Stimulated activated CD8-positive, alpha-beta memory T cell treated with anti-CD3 and anti-CD28 coated beads, Interleukin-15, amount 100 ng/mL, for 4 hours (primary cell): ENCODE data around the gene SOX1.

ENCODE experiments used
- DNase-seq, 2 donors: peaks; one replicate each; pipeline ENCODE4 v3.0.0-alpha.2; 2020; ENCODE audit warnings: low read depth in 2 of 2

The SOX1 gene

DNA sequence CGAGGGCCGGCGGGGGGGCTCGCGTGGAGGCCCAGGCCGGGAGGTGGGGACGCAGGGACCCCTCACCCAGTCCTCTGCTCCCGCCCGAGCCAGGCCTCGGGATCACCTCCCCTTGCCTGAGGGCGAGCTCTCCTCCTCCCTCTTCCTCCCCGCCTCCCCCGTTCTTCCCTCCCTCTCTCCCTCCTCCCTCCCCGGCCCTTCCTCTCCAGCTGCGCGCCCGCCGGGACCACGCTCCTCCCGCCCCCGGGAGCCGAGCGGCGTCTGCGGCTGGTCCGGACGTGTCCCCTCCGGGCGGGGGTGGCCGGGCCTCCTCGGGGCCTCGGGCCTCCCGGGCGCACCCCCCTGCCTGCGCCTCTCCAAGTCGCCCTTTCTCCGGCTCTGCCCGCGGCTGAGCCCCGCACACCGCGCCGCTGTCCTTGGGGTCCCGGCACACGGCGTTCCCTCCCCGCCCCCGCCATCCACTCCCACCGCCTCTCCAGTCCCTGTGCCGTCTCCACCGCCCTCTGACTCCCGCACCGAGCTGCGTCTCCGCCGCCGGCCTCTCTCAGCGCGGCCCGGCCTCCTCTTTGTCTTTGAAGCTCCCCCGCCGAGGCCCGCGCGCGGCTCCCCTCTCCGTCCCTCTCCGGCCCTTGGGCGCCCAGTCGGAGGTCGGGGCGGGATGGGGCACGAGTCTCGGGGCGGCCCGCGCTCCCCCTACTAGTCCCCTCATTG, 5.7 kb downstream of the SOX1 start:
- no peak for DNase-seq

DNA sequence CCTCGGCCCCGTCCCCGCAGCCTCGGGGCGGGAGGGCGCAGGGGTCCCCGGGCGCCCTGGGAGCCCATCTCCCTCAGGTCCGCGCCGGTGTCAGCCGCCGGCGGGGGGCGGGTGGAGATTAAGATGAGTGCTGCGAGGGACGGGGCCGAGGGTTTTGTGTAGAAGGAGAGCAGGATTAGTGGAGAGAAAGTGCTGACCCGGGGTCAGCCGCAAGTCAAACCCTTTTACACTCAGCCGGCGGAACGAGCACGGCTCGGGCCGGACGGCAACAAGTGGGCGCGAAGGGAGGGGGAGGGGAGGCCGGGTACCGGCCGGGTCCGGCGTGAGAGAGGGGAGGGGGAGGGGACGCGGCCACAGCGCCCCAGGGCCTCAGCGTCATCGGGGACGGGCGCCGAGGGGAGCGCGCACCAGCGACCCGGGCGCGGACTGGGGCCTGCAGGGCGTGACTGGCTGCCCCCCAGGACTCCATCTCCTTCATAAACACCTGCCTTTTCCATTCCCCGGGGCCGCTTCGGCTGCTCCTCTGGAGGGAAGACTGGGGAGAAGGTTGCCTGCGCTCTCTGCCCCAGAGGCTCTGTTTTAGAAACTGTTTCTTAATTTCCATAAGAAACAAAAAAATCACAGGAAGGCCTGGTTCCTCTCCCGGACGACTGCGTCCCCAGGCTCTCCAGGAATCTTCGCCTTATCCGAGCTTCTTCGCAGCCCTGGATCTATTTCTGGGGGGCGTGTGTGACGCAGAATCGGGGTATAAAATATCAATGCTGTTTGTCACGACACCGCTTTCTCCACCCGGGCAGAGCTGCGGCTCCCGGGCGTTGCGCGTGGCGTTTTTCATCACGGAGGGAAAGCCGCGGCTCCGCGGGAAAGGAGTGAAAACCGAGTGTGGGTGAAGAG, 6.5 kb downstream of the SOX1 start:
- DNase-seq, result no peak

DNA sequence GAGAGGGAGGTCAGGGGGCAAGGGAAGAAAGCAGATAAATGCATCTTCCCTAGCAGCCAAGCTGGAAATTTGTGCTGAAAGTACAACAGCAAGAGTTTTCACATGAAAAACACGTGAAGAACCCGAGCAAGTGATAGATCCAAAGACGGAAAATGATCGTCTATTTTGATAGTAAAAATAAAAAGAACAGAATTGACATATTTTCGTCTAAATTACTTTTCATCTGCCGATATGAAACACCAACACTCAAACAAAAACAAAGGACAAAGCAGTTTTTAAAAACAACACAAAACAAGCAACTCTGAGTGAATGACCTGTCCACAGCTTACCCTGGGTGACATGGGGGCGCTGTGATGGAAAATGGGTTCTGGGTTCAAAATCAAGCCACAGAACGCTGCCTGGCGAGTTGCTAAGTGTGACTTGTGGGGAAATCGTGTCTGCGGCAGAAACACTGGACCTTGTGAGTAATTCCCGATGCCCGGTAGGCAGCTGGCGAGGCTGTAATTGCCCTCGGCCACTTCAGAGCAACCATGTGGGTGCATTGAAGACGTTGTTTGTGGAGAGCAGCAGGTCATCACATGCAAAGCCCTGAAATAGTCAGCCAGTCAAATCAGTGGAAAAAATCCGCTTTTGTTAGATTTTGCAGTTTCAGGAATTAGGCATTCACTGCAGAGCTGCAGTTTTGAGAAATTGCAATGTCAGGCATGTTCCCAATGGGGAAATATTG, 7.4 kb downstream of the SOX1 start:
- no peak for DNase-seq

- no peak for DNase-seq
Observed at GRCh38 chr13:112077729-112078128, 10.8 kb downstream of the SOX1 start.

DNA sequence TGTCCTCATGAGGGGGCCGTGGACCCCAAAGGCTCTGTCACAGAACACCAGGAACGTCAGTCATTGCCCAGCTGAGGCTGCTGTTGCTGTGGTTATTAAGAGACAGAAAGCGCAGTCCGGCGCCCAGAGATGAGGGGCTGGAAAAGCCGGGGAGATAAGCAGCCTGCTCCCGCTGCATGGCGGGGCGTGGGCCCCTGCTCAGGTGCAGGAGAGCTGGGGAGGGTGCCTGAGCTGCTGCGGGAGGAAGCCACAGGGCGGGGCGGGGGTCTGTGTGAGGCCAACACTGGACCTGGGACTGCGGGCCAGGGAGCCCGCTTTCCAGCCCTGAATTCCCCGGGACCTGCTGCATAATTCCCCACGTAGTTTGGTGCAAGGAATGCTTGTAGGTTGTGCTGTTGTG, 11.3 kb downstream of the SOX1 start:
- DNase-seq, result no peak

- DNase-seq, result no peak
Observed at GRCh38 chr13:112078879-112079531, 12.1 kb downstream of the SOX1 start.

DNA sequence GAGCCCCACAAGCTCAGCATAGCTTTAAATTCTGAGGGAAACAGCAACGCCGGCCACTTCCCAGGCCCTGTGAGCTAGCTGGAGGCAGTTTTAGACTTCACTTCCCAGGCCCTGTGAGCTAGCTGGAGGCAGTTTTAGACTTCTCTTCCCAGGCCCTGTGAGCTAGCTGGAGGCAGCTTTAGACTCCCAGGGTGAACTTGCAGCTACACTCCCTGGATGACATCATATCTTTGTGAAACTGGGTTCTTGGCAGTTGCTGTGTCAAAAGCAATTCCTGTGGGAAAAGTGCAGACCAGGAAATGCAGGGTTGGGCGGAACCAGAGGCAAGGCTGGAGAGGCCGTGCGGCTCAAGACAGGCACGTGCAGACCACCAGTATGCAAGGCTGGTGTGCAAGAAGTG, 12.7 kb downstream of the SOX1 start:
- no peak for DNase-seq

- no peak for DNase-seq
Observed at GRCh38 chr13:112083971-112084370, 17.0 kb downstream of the SOX1 start.

GRCh38 chr13:112092453-112092852, 25.5 kb downstream of the SOX1 start:
- no peak for DNase-seq

DNA sequence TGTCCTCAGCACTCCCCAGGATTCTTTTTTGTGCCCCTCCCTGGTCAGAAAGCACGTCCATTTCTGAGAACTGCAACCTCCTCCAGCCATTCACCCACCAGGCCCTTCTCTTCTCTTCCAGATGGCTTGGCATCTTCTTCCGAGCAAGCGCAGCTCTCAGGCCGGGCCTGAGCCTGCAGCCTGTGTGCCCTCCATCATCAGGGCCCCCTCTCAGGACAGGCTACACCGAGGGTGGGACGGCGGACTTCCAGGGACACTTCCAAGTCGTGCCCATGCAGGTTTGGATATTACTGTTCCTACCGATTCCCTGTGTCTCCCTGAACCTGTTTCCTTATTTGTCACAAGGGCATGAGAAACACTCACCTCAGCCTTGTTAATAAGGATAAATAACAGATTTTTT, 28.4 kb downstream of the SOX1 start:
- DNase-seq, result no peak

GRCh38 chr13:112096959-112097358, 30.0 kb downstream of the SOX1 start:
- DNase-seq, result no peak

DNA sequence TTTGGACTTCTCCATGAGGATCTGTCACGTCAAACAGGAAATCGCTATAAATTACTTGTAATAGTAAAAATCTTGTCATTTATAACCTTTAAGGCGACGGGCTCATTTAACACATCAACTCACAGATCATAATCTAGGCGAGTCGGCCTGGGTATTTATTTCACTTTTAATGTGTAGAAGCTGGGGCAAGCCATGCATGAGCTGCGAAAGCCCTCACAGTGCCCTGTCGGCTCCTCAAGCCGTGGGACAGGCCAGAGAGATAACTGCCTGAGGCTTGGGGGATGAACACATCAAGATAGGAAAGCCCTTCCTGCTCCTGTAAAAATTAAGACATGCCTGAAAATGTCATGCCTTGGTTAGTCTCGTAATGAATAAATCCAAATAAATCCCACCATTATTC, 30.8 kb downstream of the SOX1 start:
- no peak for DNase-seq

DNA sequence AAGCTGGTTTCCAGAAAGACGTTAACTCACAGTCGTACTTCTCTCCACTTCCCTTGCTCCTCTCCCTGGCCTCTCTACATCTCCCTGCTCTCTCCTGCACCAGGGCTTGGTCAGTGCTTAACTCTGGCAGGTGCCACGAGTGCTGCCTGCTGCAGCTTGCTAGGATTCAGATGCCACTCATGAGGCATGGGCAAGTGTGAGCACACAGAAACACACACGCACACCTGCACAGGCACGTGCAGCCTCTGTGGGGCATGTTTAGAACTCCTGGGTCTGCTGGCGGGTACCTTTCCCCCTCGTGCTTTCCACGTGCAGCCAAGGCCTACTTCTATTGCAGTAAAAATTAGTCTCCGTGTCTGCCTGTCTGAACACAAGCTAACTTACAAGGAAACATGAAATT, 31.8 kb downstream of the SOX1 start:
- no peak for DNase-seq

DNA sequence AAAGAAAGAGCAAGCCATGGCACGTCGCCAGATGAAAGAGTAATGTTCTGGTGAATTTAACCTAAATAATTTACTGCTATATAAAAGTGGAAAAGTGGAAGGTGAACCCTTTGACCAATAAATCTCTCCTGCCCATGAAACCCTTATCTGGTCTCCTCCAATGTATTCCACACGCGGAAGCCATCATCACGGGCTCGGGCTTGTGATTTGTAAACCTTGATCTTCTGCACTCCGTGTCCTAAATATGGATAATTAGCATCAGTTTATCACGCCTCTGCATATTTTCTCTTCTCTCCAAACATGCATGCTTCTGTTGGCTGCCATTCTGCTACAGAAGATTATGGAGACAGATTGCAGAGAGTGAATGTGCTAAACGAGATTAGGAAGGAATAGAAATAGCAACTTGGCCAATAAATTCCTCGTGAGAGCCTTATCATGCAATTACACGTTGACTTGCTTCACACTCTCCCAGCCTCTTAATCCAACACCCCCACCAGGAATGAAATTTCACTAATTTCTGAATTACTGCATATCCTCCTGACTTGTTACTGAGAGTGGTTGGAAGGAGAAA, 34.5 kb downstream of the SOX1 start:
- DNase-seq, result no peak

DNA sequence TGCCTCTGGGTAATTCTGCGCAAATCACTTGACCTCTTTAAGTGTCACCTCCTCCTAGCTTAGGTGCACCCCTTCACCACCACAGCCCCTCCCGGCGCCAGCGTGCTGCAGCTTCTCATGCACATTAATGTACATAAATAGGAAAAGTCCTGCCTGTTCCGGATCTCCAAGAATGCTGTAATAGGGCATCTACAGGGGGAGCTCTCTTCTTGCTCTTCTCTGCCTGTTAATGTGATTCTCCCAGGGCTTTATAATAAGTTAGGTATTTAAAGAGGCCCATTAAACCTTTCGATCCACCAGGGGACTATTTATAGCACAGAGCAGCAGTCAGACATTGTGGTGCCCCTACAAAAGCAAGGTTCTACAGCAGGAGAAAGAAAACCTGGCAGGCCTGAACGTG, 35.3 kb downstream of the SOX1 start:
- DNase-seq, result no peak

DNA sequence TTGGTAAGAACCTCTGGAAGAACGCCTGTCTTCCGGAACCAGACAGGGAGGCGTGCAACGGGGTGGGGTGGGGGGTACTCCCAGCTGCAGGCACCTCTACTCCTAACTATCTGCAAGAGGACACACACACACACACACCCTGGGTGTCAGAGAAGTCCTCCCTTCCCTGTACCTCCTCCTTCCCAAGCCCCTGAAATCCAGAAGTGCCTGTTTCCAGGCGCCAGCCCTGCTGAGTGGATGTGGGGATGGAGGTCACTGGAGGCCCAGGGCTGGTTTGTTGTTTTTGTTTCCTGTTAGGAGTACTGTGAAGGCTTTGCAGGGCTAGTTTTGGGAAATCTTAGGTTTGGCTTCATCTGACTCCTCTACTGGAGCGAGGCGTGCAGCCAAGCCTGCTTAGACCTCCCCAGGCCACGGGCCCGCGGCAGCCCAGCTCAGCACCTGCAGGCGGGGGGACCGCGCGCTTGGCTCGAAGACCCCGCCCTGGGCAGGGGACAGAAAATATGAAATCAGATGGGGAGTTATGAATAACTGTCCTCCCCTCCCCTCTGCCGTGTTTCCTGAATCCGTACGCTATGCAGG, 36.4 kb downstream of the SOX1 start:
- no peak for DNase-seq

DNA sequence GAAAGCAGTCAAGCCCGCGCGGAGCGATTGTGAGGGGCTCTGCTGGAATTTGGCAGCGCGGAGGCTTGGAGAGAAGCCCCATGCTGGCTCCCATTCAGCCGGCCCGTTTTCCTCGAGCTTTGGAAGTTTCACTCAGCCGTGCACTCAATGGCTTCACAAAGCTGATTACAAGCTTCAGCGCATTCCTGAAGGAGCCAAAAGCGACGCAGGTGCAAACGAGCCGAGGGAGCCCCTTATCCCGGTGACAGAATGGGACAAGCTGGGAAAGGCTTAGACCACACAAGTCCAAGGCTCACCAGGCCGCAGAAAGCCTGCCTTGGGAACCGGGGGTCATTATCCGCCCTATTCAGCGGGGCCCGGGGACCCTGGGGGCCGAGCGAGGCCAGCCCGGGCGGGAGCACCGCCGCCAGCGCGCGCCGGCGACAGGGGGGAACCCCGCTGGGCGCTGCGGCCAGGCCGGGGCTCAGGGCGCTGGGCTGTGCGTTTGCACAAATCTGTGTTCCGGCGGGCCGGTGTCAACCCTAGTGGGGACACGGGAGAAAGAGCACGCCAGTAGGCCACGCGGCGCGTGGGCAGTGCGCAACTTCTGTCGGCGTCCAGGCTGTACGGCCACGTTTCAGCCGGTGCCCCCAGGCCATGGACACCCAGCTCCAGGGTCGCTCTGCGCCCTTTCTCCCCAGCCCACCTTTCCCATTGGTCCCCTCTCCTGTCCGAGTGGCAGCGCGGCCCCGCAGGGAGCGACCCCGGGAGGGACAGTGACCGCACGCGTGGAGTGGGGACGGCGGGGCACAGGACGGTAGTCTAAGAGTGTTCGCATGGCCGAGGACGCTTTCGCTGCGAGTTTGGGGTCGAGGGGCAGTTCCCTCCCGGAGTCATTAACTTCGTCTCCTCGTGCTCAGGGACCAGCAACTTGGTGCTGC, 37.3 kb downstream of the SOX1 start:
- no peak for DNase-seq

- no peak for DNase-seq
Observed at GRCh38 chr13:112104881-112105234, 37.9 kb downstream of the SOX1 start.

- DNase-seq, result no peak
Observed at GRCh38 chr13:112105244-112105681, 38.3 kb downstream of the SOX1 start.

GRCh38 chr13:112105892-112106291, 38.9 kb downstream of the SOX1 start:
- DNase-seq, result no peak
